Loucy (cell line): ENCODE measurements around the gene ATP5F1B.

Experiments
- CTCF ChIP-seq: fragments of 200-600 bp; sonication (generic); conservative IDR thresholded peaks from 2 replicates; pipeline ENCODE4 v1.5.1; 2014; ENCODE audit warnings: mild to moderate bottlenecking, antibody characterized with exemption, low read length
- EZH2phosphoT487 ChIP-seq: fragments of 200-600 bp; IDR thresholded peaks from 2 replicates; pipeline ENCODE4 v1.6.1; 2018; ENCODE audit warnings: antibody characterized with exemption, mild to moderate bottlenecking, moderate library complexity, borderline replicate concordance

GRCh38 chr12:56677680-56678079 lies 31.9 kb upstream of the ATP5F1B start:
- TF ChIP-seq CTCF (no peak), EZH2phosphoT487 (no peak)
